ENCODE measurements around the gene ATG13.

The ATG13 gene

GRCh38 chr11:46697303-46697702 lies 80.0 kb downstream of the ATG13 start:
- Histone ChIP-seq H3K9ac (ENCODE audit: low read length) (no peak overlapping the region), H3K4me3 (ENCODE audit: low read length) (no peak overlapping the region), H3K79me2 (ENCODE audit: low read length) (peaks cover 54% of the 10 kb centered on the region), H3K9me3 (replicated peaks; ENCODE audit: insufficient read depth, low read length) (no peaks in the 10 kb centered on the region), H3K4me1 (ENCODE audit: low read length) (peaks cover 3% of the 10 kb centered on the region; the same call in 1 of the 2 replicates), H4K20me1 (ENCODE audit: insufficient read depth, low read length) (no peaks in the 10 kb centered on the region), H3K9me2 (replicated peaks; ENCODE audit: insufficient read depth, low read length) (no peaks in the 10 kb centered on the region), H3K36me3 (replicated peaks; ENCODE audit: insufficient read depth, low read length) (no peaks in the 10 kb centered on the region), H3K4me2 (ENCODE audit: low read depth, low read length) (no peak overlapping the region), H3K27me3 (replicated peaks; ENCODE audit: insufficient read depth, low read length) (no peaks in the 10 kb centered on the region), H3F3A (ENCODE audit: insufficient read depth, low read length) (peaks cover 3% of the 10 kb centered on the region; the same call in 1 of the 2 replicates), H3K27ac (ENCODE audit: low read length) (no peak overlapping the region), H2AFZ (ENCODE audit: low read length) (no peak overlapping the region)
- DNase-seq, result no peak
- no peak for TF ChIP-seq CTCF (IDR thresholded peaks at IDR 0.05; ENCODE audit: low read length)
- TF ChIP-seq EZH2 (optimal IDR thresholded peaks at IDR 0.05; ENCODE audit: low read depth, low read length), result no peak
- TF ChIP-seq EZH2phosphoT487 (IDR thresholded peaks at IDR 0.05; ENCODE audit: low read length), result no peak

- no peaks in the 10 kb centered on the region for H3K36me3 ChIP-seq (replicated peaks; ENCODE audit: insufficient read depth, low read length)
- H3K4me1 ChIP-seq (ENCODE audit: low read length), result peaks cover 3% of the 10 kb centered on the region; the same call in 1 of the 2 replicates
- no peak overlapping the region for H2AFZ ChIP-seq (ENCODE audit: low read length)
- peaks cover 3% of the 10 kb centered on the region; the same call in 1 of the 2 replicates for H3F3A ChIP-seq (ENCODE audit: insufficient read depth, low read length)
- H3K27me3 ChIP-seq (replicated peaks; ENCODE audit: insufficient read depth, low read length), result no peaks in the 10 kb centered on the region
- H3K4me3 ChIP-seq (ENCODE audit: low read length), result no peak overlapping the region
- no peak for DNase-seq
- H3K9me2 ChIP-seq (replicated peaks; ENCODE audit: insufficient read depth, low read length), result no peaks in the 10 kb centered on the region
- no peak overlapping the region for H3K4me2 ChIP-seq (ENCODE audit: low read depth, low read length)
- H3K9me3 ChIP-seq (replicated peaks; ENCODE audit: insufficient read depth, low read length), result no peaks in the 10 kb centered on the region
- H4K20me1 ChIP-seq (ENCODE audit: insufficient read depth, low read length), result no peaks in the 10 kb centered on the region
- no peak overlapping the region for H3K27ac ChIP-seq (ENCODE audit: low read length)
- no peak for TF ChIP-seq CTCF (IDR thresholded peaks at IDR 0.05; ENCODE audit: low read length)
- no peak for TF ChIP-seq EZH2phosphoT487 (IDR thresholded peaks at IDR 0.05; ENCODE audit: low read length)
- TF ChIP-seq EZH2 (optimal IDR thresholded peaks at IDR 0.05; ENCODE audit: low read depth, low read length), result no peak
- H3K9ac ChIP-seq (ENCODE audit: low read length), result no peak overlapping the region
- H3K79me2 ChIP-seq (ENCODE audit: low read length), result peaks cover 58% of the 10 kb centered on the region
Observed at GRCh38 chr11:46697723-46698122, 80.4 kb downstream of the ATG13 start.

GRCh38 chr11:46698597-46698996 lies 81.2 kb downstream of the ATG13 start:
- H3K4me2 ChIP-seq (ENCODE audit: low read depth, low read length), result no peak overlapping the region
- H3F3A ChIP-seq (ENCODE audit: insufficient read depth, low read length), result peaks cover 3% of the 10 kb centered on the region; the same call in 1 of the 2 replicates
- H3K27me3 ChIP-seq (replicated peaks; ENCODE audit: insufficient read depth, low read length), result no peaks in the 10 kb centered on the region
- no peak overlapping the region for H3K4me3 ChIP-seq (ENCODE audit: low read length)
- no peak for DNase-seq
- no peaks in the 10 kb centered on the region for H3K36me3 ChIP-seq (replicated peaks; ENCODE audit: insufficient read depth, low read length)
- TF ChIP-seq EZH2phosphoT487 (IDR thresholded peaks at IDR 0.05; ENCODE audit: low read length) (no peak), CTCF (IDR thresholded peaks at IDR 0.05; ENCODE audit: low read length) (no peak), EZH2 (optimal IDR thresholded peaks at IDR 0.05; ENCODE audit: low read depth, low read length) (no peak)
- no peak overlapping the region for H2AFZ ChIP-seq (ENCODE audit: low read length)
- H3K27ac ChIP-seq (ENCODE audit: low read length), result no peak overlapping the region
- H4K20me1 ChIP-seq (ENCODE audit: insufficient read depth, low read length), result no peaks in the 10 kb centered on the region
- H3K9me2 ChIP-seq (replicated peaks; ENCODE audit: insufficient read depth, low read length), result no peaks in the 10 kb centered on the region
- H3K9ac ChIP-seq (ENCODE audit: low read length), result no peak overlapping the region
- peaks cover 3% of the 10 kb centered on the region; the same call in 1 of the 2 replicates for H3K4me1 ChIP-seq (ENCODE audit: low read length)
- H3K9me3 ChIP-seq (replicated peaks; ENCODE audit: insufficient read depth, low read length), result no peaks in the 10 kb centered on the region
- peaks cover 65% of the 10 kb centered on the region for H3K79me2 ChIP-seq (ENCODE audit: low read length)

Data from MM.1S (cell line).